Trophoblast cell (in vitro differentiated cells and primary cell): ENCODE results near the gene IMPG2.

Experiments used
- DNase-seq, 2 donors: peaks; one replicate each; pipeline ENCODE4 v3.0.0-alpha.2; 2016
- H2AFZ ChIP-seq: 2 replicates; pipeline ENCODE4 v1.6.1; 2013; ENCODE audit warnings: low read length, moderate library complexity, mild to moderate bottlenecking; ENCODE audit not compliant: insufficient read depth, poor library complexity
- H2AK5ac ChIP-seq: 2 replicates; pipeline ENCODE4 v1.6.1; 2013; ENCODE audit warnings: mild to moderate bottlenecking, low read length
- H2BK120ac ChIP-seq: 2 replicates; pipeline ENCODE4 v1.6.1; 2013; ENCODE audit warnings: low read length, mild to moderate bottlenecking, moderate library complexity; ENCODE audit not compliant: insufficient read depth, poor library complexity
- H2BK12ac ChIP-seq: 2 replicates; pipeline ENCODE4 v1.6.1; 2013; ENCODE audit warnings: mild to moderate bottlenecking, low read length, moderate library complexity
- H2BK5ac ChIP-seq: 2 replicates; pipeline ENCODE4 v1.6.1; 2013; ENCODE audit warnings: low read length, low read depth, moderate library complexity, mild to moderate bottlenecking; ENCODE audit not compliant: poor library complexity
- H3K14ac ChIP-seq: 2 replicates; pipeline ENCODE4 v1.6.1; 2013; ENCODE audit warnings: mild to moderate bottlenecking, low read length
- H3K18ac ChIP-seq: 2 replicates; pipeline ENCODE4 v1.6.1; 2013; ENCODE audit warnings: mild to moderate bottlenecking, low read length
- H3K23ac ChIP-seq: 2 replicates; pipeline ENCODE4 v1.6.1; 2013; ENCODE audit warnings: low read length
- H3K27ac ChIP-seq: 2 replicates; pipeline ENCODE4 v1.5.1; 2013; ENCODE audit warnings: low read depth, mild to moderate bottlenecking, inconsistent platforms, low read length, moderate library complexity
- H3K27me3 ChIP-seq: 2 replicates; pipeline ENCODE4 v1.6.1; 2013; ENCODE audit warnings: inconsistent platforms, mild to moderate bottlenecking, low read length, moderate library complexity; ENCODE audit not compliant: insufficient read depth
- H3K36me3 ChIP-seq, 2 experiments: 1 replicate in 1 of 2; 2 replicates in 1 of 2; pipeline ENCODE4 v1.6.1; 2013; ENCODE audit warnings: low read length in 2 of 2, mild to moderate bottlenecking in 2 of 2, moderate library complexity in 1 of 2; ENCODE audit not compliant: insufficient read depth in 2 of 2, control insufficient read depth in 1 of 2
- H3K4ac ChIP-seq: 2 replicates; pipeline ENCODE4 v1.6.1; 2013; ENCODE audit warnings: low read depth, mild to moderate bottlenecking, low read length, moderate library complexity
- H3K4me1 ChIP-seq, 2 experiments: 1 replicate in 1 of 2; 2 replicates in 1 of 2; pipeline ENCODE4 v1.6.1; 2013; ENCODE audit warnings: low read length in 2 of 2, mild to moderate bottlenecking in 2 of 2, moderate library complexity in 1 of 2; ENCODE audit not compliant: insufficient read depth in 2 of 2, control insufficient read depth in 1 of 2
- H3K4me2 ChIP-seq: 2 replicates; pipeline ENCODE4 v1.6.1; 2013; ENCODE audit warnings: inconsistent platforms, mild to moderate bottlenecking, low read length, moderate library complexity
- H3K4me3 ChIP-seq: 2 replicates; pipeline ENCODE4 v1.5.1; 2013; ENCODE audit warnings: mild to moderate bottlenecking, low read depth, low read length, inconsistent platforms
- H3K79me1 ChIP-seq: one replicate; pipeline ENCODE4 v1.6.1; 2013; ENCODE audit warnings: low read length
- H3K79me2 ChIP-seq: 2 replicates; pipeline ENCODE4 v1.6.1; 2013; ENCODE audit warnings: low read length, mild to moderate bottlenecking; ENCODE audit not compliant: control insufficient read depth, insufficient read depth, poor library complexity
- H3K9ac ChIP-seq: 2 replicates; pipeline ENCODE4 v1.6.1; 2013; ENCODE audit warnings: mild to moderate bottlenecking, low read length
- H3K9me3 ChIP-seq: 2 replicates; pipeline ENCODE4 v1.6.1; 2013; ENCODE audit warnings: low read depth, mild to moderate bottlenecking, control low read depth, inconsistent platforms, low read length; ENCODE audit not compliant: insufficient read depth
- H4K12ac ChIP-seq: 2 replicates; pipeline ENCODE4 v1.6.1; 2013; ENCODE audit warnings: low read depth, mild to moderate bottlenecking, low read length, moderate library complexity
- H4K8ac ChIP-seq: 2 replicates; pipeline ENCODE4 v1.6.1; 2013; ENCODE audit warnings: low read depth, mild to moderate bottlenecking, low read length, moderate library complexity
- H4K91ac ChIP-seq: one replicate; pipeline ENCODE4 v1.6.1; 2013; ENCODE audit warnings: low read depth, mild to moderate bottlenecking, low read length, moderate library complexity
- WGBS: extraction: QIAGEN DNeasy Blood & Tissue Kit; methylation state at CpG from one replicate; pipeline ENCODE4 v1.1.7; 2013; ENCODE audit warnings: missing lambda C conversion rate; ENCODE audit not compliant: insufficient read length, insufficient coverage; ENCODE audit errors: extremely low coverage; 5-methylcytosine and 5-hydroxymethylcytosine counted together

IMPG2 gene

GRCh38 chr3:101303836-101304235, 16.5 kb downstream of the IMPG2 start:
- Histone ChIP-seq H3K79me1 (no peaks in the 10 kb centered on the region), H2AFZ (no peak overlapping the region), H2AK5ac (no peak overlapping the region), H3K18ac (no peak overlapping the region), H4K12ac (no peak overlapping the region), H2BK12ac (no peak overlapping the region), H3K9ac (no peak overlapping the region), H4K91ac (no peak overlapping the region), H3K9me3 (peaks cover 6% of the 10 kb centered on the region), H2BK5ac (no peak overlapping the region), H3K4me2 (no peak overlapping the region), H3K14ac (no peak overlapping the region), H4K8ac (no peak overlapping the region), H3K23ac (no peak overlapping the region), H3K4me1 (no peaks in the 10 kb centered on the region), H3K4me3 (no peak overlapping the region), H3K36me3 (no peaks in the 10 kb centered on the region), H3K79me2 (no peaks in the 10 kb centered on the region), H3K4ac (no peak overlapping the region), H2BK120ac (no peak overlapping the region), H3K27ac (no peak overlapping the region), H3K27me3 (no peaks in the 10 kb centered on the region)
- no peak for DNase-seq

DNA sequence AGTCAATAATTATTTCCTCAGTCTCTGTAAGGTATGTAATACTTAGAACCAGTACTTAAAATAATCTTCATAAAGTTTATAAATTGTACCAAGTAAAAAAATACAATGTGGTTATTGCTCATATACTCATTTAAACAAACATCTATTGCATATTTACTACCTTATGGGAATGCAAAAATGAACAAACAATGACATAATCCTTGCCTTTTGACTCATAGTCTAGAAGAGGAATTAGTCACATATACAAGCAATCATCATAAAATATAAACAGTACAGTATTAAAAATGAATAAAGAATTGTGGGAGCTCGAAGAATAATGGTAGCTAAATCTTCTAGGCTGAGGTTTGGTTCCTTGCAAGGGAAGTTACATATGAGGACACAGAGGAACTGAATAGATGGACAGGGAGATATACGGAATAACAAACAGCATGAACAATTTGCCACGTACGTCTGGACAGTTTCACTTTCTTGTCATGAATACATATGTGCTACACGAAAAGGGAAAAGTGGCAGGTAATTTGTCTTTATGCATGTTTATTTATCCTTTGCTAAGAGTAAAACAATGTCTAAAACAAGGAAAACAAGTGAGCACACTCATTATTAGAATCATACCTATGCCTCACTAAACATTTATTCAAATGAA, 17.2 kb downstream of the IMPG2 start:
- Histone ChIP-seq H4K8ac (no peak overlapping the region), H3K36me3 (no peaks in the 10 kb centered on the region), H2BK120ac (no peak overlapping the region), H3K4me2 (no peak overlapping the region), H3K27me3 (no peaks in the 10 kb centered on the region), H2BK12ac (no peak overlapping the region), H3K4me3 (no peak overlapping the region), H2BK5ac (no peak overlapping the region), H3K18ac (no peak overlapping the region), H3K9ac (no peak overlapping the region), H3K79me1 (no peaks in the 10 kb centered on the region), H3K79me2 (no peaks in the 10 kb centered on the region), H3K4ac (no peak overlapping the region), H3K9me3 (peaks cover 4% of the 10 kb centered on the region), H4K91ac (no peak overlapping the region), H4K12ac (no peak overlapping the region), H2AK5ac (no peak overlapping the region), H3K23ac (no peak overlapping the region), H2AFZ (no peak overlapping the region), H3K27ac (no peak overlapping the region), H3K14ac (no peak overlapping the region), H3K4me1 (no peaks in the 10 kb centered on the region)
- no CpG with 5 or more reads among the region's 5 CpGs for WGBS
- no peak for DNase-seq

DNA sequence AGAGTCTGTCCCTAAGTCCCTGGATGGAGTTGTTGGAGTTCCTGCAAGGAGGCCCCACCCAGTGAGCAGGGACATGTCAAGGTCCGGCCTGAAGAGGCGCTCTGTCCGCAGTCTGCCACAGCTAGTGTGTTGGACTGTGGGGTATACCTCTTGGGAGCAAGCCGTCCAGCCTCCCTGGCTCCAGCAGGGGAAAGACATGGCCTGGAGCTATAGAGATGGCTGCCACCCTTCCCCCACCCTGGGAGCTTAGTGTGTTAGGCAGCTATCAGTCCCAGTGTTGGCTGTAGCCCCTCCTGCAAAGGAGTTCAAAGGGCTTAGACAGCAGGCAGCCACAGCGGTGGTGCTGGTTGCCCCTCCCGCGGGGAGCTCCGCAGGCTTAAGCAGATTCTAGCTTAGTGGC, 20.3 kb downstream of the IMPG2 start:
- Histone ChIP-seq H3K4me3 (no peak overlapping the region), H3K23ac (no peak overlapping the region), H3K4ac (no peak overlapping the region), H2AK5ac (no peak overlapping the region), H3K9me3 (peaks cover 2% of the 10 kb centered on the region), H3K27ac (no peak overlapping the region), H4K12ac (no peak overlapping the region), H2BK12ac (no peak overlapping the region), H3K9ac (no peak overlapping the region), H3K18ac (no peak overlapping the region), H2BK5ac (no peak overlapping the region), H3K79me2 (no peaks in the 10 kb centered on the region), H3K27me3 (no peaks in the 10 kb centered on the region), H4K8ac (no peak overlapping the region), H2AFZ (no peak overlapping the region), H3K79me1 (no peaks in the 10 kb centered on the region), H2BK120ac (no peak overlapping the region), H3K14ac (no peak overlapping the region), H3K4me1 (no peaks in the 10 kb centered on the region), H3K4me2 (no peak overlapping the region), H3K36me3 (no peaks in the 10 kb centered on the region), H4K91ac (no peak overlapping the region)
- WGBS = no CpG with 5 or more reads among the region's 8 CpGs
- no peak for DNase-seq

- no peaks in the 10 kb centered on the region for H3K4me1 ChIP-seq
- no peak overlapping the region for H3K23ac ChIP-seq
- no peak overlapping the region for H3K4ac ChIP-seq
- H3K4me2 ChIP-seq = no peak overlapping the region
- H3K27me3 ChIP-seq = no peaks in the 10 kb centered on the region
- no peak overlapping the region for H3K18ac ChIP-seq
- no peaks in the 10 kb centered on the region for H3K79me2 ChIP-seq
- no peak overlapping the region for H2BK5ac ChIP-seq
- H3K27ac ChIP-seq = no peak overlapping the region
- no peak overlapping the region for H3K9ac ChIP-seq
- H4K91ac ChIP-seq = no peak overlapping the region
- no peak overlapping the region for H3K14ac ChIP-seq
- no peak overlapping the region for H2BK120ac ChIP-seq
- no peak overlapping the region for H3K4me3 ChIP-seq
- no peak overlapping the region for H2AK5ac ChIP-seq
- no peaks in the 10 kb centered on the region for H3K36me3 ChIP-seq
- H4K12ac ChIP-seq = no peak overlapping the region
- no peak overlapping the region for H2AFZ ChIP-seq
- DNase-seq = peak in 1 of 2 donors; percentile 26
- no peak overlapping the region for H4K8ac ChIP-seq
- no peaks in the 10 kb centered on the region for H3K9me3 ChIP-seq
- H3K79me1 ChIP-seq = no peaks in the 10 kb centered on the region
- no peak overlapping the region for H2BK12ac ChIP-seq
These were observed 28.3 kb downstream of the IMPG2 start for GRCh38 chr3:101292027-101292426.
